B cell (primary cell): Measurements from ENCODE around the gene LAMA2.

Experiments
- CTCF ChIP-seq: fragments of 200-600 bp; IDR thresholded peaks from one replicate; pipeline ENCODE4 v1.8.0; 2022; ENCODE audit warnings: antibody characterized with exemption, mild to moderate bottlenecking
- EZH2 ChIP-seq: IDR thresholded peaks from 2 replicates; pipeline ENCODE4 v1.6.1; 2012; ENCODE audit warnings: borderline replicate concordance, low read depth, mild to moderate bottlenecking, moderate library complexity, low read length; ENCODE audit not compliant: insufficient read depth, poor library complexity, severe bottlenecking

- TF ChIP-seq EZH2 (no peak), CTCF (no peak)
These were observed 46.2 kb upstream of the LAMA2 start for GRCh38 chr6:128836761-128837160.
